Measurements from ENCODE around the gene RAB3D. TPM values are rescaled to one million over a fixed set of nuclear protein-coding genes. Genes with fewer than 3 reads are reported as not detected.
A peak's percentile ranks its signal among the peaks of the same experiment; 100 is the strongest.
"Not testable (repeated sequence)": the region's sequence is repeated elsewhere in the genome, so short reads cannot be mapped to it uniquely, and the experiment has no call there.

Gene RAB3D
- total and polyA plus RNA-seq, 7 experiments from 2014 or later, result 1.4 to 38.2 (median 8.0) TPM

DNA sequence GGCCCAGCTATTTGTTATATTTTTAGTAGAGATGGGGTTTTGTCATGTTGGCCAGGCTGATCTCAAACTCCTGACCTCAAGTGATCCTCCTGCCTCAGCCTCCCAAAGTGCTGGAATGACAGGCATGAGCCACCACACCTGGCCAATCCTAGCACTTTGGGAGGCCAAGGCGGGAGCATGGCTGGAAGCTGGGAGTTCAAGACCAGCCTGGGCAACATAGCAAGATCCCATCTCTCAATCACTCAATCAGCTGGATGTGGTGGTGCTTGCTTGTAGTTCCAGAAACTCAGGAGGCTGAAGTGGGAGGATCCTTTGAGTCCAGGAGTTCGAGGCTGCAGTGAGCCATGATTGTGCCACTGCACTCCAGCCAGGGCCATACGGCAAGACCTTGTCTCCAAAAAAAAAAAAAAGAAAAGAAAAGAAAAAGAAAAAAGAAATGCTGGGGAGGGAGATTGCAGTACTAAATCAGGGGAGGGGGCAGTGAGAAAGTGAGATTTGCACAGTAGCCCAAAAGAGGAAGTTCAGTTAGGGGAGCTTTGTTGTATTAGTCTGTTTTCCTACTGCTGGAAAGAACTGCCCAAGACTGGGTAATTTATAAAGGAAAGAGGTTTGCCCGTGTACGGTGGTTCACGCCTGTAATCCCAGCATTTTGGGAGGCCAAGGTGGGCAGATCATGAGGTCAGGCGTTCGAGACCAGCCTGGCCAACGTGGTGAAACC lies 19.0 kb downstream of the RAB3D start:
- H3K9me3 ChIP-seq (ENCODE audit: control insufficient read depth in 2 of 3, low read length in 3 of 3); H3K4me3 ChIP-seq (ENCODE audit: low read length); intact Hi-C loops (cut with micrococcal nuclease); H3K27me3 ChIP-seq (ENCODE audit: control insufficient read depth in 2 of 2, insufficient read depth in 2 of 2, low read length in 2 of 2); DNase-seq; H3K36me3 ChIP-seq (ENCODE audit: control insufficient read depth in 2 of 3, insufficient read depth in 3 of 3, low read length in 3 of 3); ATAC-seq; H3K4me3 Mint-ChIP-seq; H3K27ac ChIP-seq (ENCODE audit: low read depth, low read length); H3K9me3 Mint-ChIP-seq; H3K36me3 Mint-ChIP-seq; CTCF ChIA-PET: not testable (repeated sequence)
- H3K4me1 ChIP-seq (ENCODE audit: control insufficient read depth in 2 of 2, insufficient read depth in 2 of 2, low read length in 2 of 2), result peaks cover 0 to 12% of the 10 kb centered on the region in 2 donors
- POLR2A ChIA-PET, result interaction anchor here (0.6 kb wide), 1 partner anchor 718 kb away, joined by 4 read pairs; no protein-coding TSS in a partner anchor
- H3K27me3 Mint-ChIP-seq, result peaks cover 4 to 25% (median 7%) of the 10 kb centered on the region in 5 donors
- H3K4me1 Mint-ChIP-seq, result peaks cover 12 to 32% (median 17%) of the 10 kb centered on the region in 7 donors
- peak overlapping the region in 1 of 9 donors; percentile 37 for H3K27ac Mint-ChIP-seq

- Histone ChIP-seq H3K27me3 (ENCODE audit: control insufficient read depth in 2 of 2, insufficient read depth in 2 of 2, low read length in 2 of 2) (no peaks in the 10 kb centered on the region), H3K4me1 (ENCODE audit: control insufficient read depth in 2 of 2, insufficient read depth in 2 of 2, low read length in 2 of 2) (no peaks in the 10 kb centered on the region), H3K4me3 (ENCODE audit: low read length) (no peak overlapping the region), H3K9me3 (ENCODE audit: control insufficient read depth in 2 of 3, low read length in 3 of 3) (no peaks in the 10 kb centered on the region), H3K36me3 (ENCODE audit: control insufficient read depth in 2 of 3, insufficient read depth in 3 of 3, low read length in 3 of 3) (no peaks in the 10 kb centered on the region), H3K27ac (ENCODE audit: low read depth, low read length) (no peak overlapping the region)
- ChIA-PET CTCF (no interaction called here), POLR2A (no interaction called here)
- no peaks in the 10 kb centered on the region for H3K36me3 Mint-ChIP-seq
- H3K27ac Mint-ChIP-seq, result no peak overlapping the region
- no peak overlapping the region for H3K4me3 Mint-ChIP-seq
- intact Hi-C loops (cut with micrococcal nuclease), result no loop called here
- H3K4me1 Mint-ChIP-seq, result no peaks in the 10 kb centered on the region
- H3K9me3 Mint-ChIP-seq, result peaks cover 0 to 2% (median 0%) of the 10 kb centered on the region in 11 donors
- peaks cover 0 to 17% (median 7%) of the 10 kb centered on the region in 5 donors for H3K27me3 Mint-ChIP-seq
- ATAC-seq, result no peak
- no peak for DNase-seq
Observed at GRCh38 chr19:11306337-11306736, 33.1 kb downstream of the RAB3D start.

- Histone ChIP-seq H3K27ac (ENCODE audit: low read depth, low read length) (no peak overlapping the region), H3K4me1 (ENCODE audit: control insufficient read depth in 2 of 2, insufficient read depth in 2 of 2, low read length in 2 of 2) (no peaks in the 10 kb centered on the region), H3K36me3 (ENCODE audit: control insufficient read depth in 2 of 3, insufficient read depth in 3 of 3, low read length in 3 of 3) (no peaks in the 10 kb centered on the region), H3K27me3 (ENCODE audit: control insufficient read depth in 2 of 2, insufficient read depth in 2 of 2, low read length in 2 of 2) (no peaks in the 10 kb centered on the region), H3K4me3 (ENCODE audit: low read length) (no peak overlapping the region), H3K9me3 (ENCODE audit: control insufficient read depth in 2 of 3, low read length in 3 of 3) (no peaks in the 10 kb centered on the region)
- no peak overlapping the region for H3K4me3 Mint-ChIP-seq
- H3K27ac Mint-ChIP-seq, result no peak overlapping the region
- ATAC-seq (no peak), DNase-seq (no peak)
- H3K27me3 Mint-ChIP-seq, result peaks cover 0 to 20% (median 7%) of the 10 kb centered on the region in 5 donors
- no peaks in the 10 kb centered on the region for H3K9me3 Mint-ChIP-seq
- no peaks in the 10 kb centered on the region for H3K36me3 Mint-ChIP-seq
- ChIA-PET POLR2A (no interaction called here), CTCF (interaction anchor here (1.0 kb wide), 1 partner anchor 61 kb away, joined by 4 read pairs; no protein-coding TSS in a partner anchor)
- intact Hi-C loops (cut with micrococcal nuclease), result no loop called here
- H3K4me1 Mint-ChIP-seq, result no peaks in the 10 kb centered on the region
Observed at GRCh38 chr19:11304936-11305335, 34.5 kb downstream of the RAB3D start.

- Mint-ChIP-seq H3K36me3 (no peaks in the 10 kb centered on the region), H3K4me1 (no peaks in the 10 kb centered on the region), H3K4me3 (no peak overlapping the region), H3K27ac (no peak overlapping the region), H3K27me3 (peaks cover 0 to 34% (median 10%) of the 10 kb centered on the region in 5 donors), H3K9me3 (no peaks in the 10 kb centered on the region)
- Histone ChIP-seq H3K4me3 (ENCODE audit: low read length) (no peak overlapping the region), H3K27ac (ENCODE audit: low read depth, low read length) (no peak overlapping the region), H3K4me1 (ENCODE audit: control insufficient read depth in 2 of 2, insufficient read depth in 2 of 2, low read length in 2 of 2) (no peaks in the 10 kb centered on the region), H3K9me3 (ENCODE audit: control insufficient read depth in 2 of 3, low read length in 3 of 3) (no peaks in the 10 kb centered on the region), H3K27me3 (ENCODE audit: control insufficient read depth in 2 of 2, insufficient read depth in 2 of 2, low read length in 2 of 2) (no peaks in the 10 kb centered on the region), H3K36me3 (ENCODE audit: control insufficient read depth in 2 of 3, insufficient read depth in 3 of 3, low read length in 3 of 3) (no peaks in the 10 kb centered on the region)
- intact Hi-C loops (cut with micrococcal nuclease), result no loop called here
- ATAC-seq (no peak), DNase-seq (no peak)
- ChIA-PET CTCF (no interaction called here), POLR2A (no interaction called here)
Observed at GRCh38 chr19:11300811-11301120, 38.7 kb downstream of the RAB3D start.

- DNase-seq, result no peak
- Histone ChIP-seq H3K4me3 (ENCODE audit: low read length) (no peak overlapping the region), H3K4me1 (ENCODE audit: control insufficient read depth in 2 of 2, insufficient read depth in 2 of 2, low read length in 2 of 2) (no peaks in the 10 kb centered on the region), H3K36me3 (ENCODE audit: control insufficient read depth in 2 of 3, insufficient read depth in 3 of 3, low read length in 3 of 3) (no peaks in the 10 kb centered on the region), H3K27me3 (ENCODE audit: control insufficient read depth in 2 of 2, insufficient read depth in 2 of 2, low read length in 2 of 2) (no peaks in the 10 kb centered on the region), H3K9me3 (ENCODE audit: control insufficient read depth in 2 of 3, low read length in 3 of 3) (no peaks in the 10 kb centered on the region), H3K27ac (ENCODE audit: low read depth, low read length) (no peak overlapping the region)
- no peaks in the 10 kb centered on the region for H3K36me3 Mint-ChIP-seq
- ChIA-PET CTCF (no interaction called here), POLR2A (interaction anchor here (0.6 kb wide), 1 partner anchor 36 kb away, joined by 3 read pairs; no protein-coding TSS in a partner anchor)
- intact Hi-C loops (cut with micrococcal nuclease), result no loop called here
- H3K27ac Mint-ChIP-seq, result no peak overlapping the region
- H3K27me3 Mint-ChIP-seq, result peaks cover 0 to 39% (median 9%) of the 10 kb centered on the region in 5 donors
- H3K4me3 Mint-ChIP-seq, result no peak overlapping the region
- no peaks in the 10 kb centered on the region for H3K9me3 Mint-ChIP-seq
- H3K4me1 Mint-ChIP-seq, result no peaks in the 10 kb centered on the region
- ATAC-seq, result no peak
Observed at GRCh38 chr19:11299946-11300810, 39.3 kb downstream of the RAB3D start.

DNA sequence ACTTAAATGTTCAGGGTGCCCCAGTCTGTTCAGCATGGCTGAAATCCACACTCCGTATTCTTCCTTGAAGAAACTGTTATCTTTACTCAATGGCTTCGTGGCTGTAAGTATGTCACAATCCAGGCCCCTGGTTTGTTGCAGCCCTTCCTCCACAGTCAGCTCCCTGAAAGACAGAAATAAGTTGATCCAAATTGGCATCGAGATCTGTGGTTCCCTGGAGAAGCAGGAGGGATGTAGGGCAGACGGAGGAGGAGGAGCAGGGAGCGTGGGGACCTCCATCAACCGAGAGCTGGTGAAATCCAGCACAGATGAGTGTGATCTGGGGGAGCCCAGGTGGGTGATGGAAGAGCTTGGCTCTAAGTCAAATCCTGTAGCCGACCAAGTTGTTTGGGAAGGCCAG lies 43.2 kb downstream of the RAB3D start:
- no peaks in the 10 kb centered on the region for H3K9me3 Mint-ChIP-seq
- CTCF ChIA-PET, result interaction anchor here (0.6 kb wide), 1 partner anchor 154 kb away, joined by 5 read pairs; no protein-coding TSS in a partner anchor
- no peak overlapping the region for H3K27ac ChIP-seq (ENCODE audit: low read depth, low read length)
- POLR2A ChIA-PET, result no interaction called here
- H3K4me3 ChIP-seq (ENCODE audit: low read length), result no peak overlapping the region
- no peaks in the 10 kb centered on the region for H3K36me3 ChIP-seq (ENCODE audit: control insufficient read depth in 2 of 3, insufficient read depth in 3 of 3, low read length in 3 of 3)
- H3K4me3 Mint-ChIP-seq, result no peak overlapping the region
- DNase-seq, result no peak
- no peaks in the 10 kb centered on the region for H3K9me3 ChIP-seq (ENCODE audit: control insufficient read depth in 2 of 3, low read length in 3 of 3)
- no peaks in the 10 kb centered on the region for H3K36me3 Mint-ChIP-seq
- no peaks in the 10 kb centered on the region for H3K27me3 ChIP-seq (ENCODE audit: control insufficient read depth in 2 of 2, insufficient read depth in 2 of 2, low read length in 2 of 2)
- peaks cover 0 to 57% (median 13%) of the 10 kb centered on the region in 5 donors for H3K27me3 Mint-ChIP-seq
- H3K27ac Mint-ChIP-seq, result no peak overlapping the region
- H3K4me1 ChIP-seq (ENCODE audit: control insufficient read depth in 2 of 2, insufficient read depth in 2 of 2, low read length in 2 of 2), result peaks cover 0 to 4% of the 10 kb centered on the region in 2 donors
- ATAC-seq, result no peak
- H3K4me1 Mint-ChIP-seq, result peaks cover 8 to 11% (median 9%) of the 10 kb centered on the region in 7 donors
- intact Hi-C loops (cut with micrococcal nuclease), result no loop called here

All from naive thymus-derived CD4-positive, alpha-beta T cell (primary cell).